IMR-90 (cell line): Measurements from ENCODE around the gene DENND1A. TPM values are rescaled to one million over a fixed set of nuclear protein-coding genes. Genes with fewer than 3 reads are reported as not detected.

ENCODE experiments used
- ATAC-seq: fragments of 200-7000 bp; cut with Tn5 transposase; 2 replicates; pipeline ENCODE4 v1.9.1; 2020; ENCODE audit warnings: low read depth, mild to moderate bottlenecking, moderate library complexity
- BruUV-seq: library from RNA; stranded (reverse); fragments of 400-500 nt; replicated peaks from 2 replicates; lab custom pipeline; 2021; lab: Mats Ljungman, UMichigan
- CTCF ChIA-PET: fragments of 300-600 bp; formaldehyde crosslinking; extraction: SDS; loops from one replicate; lab custom pipeline; 2021; ENCODE audit warnings: antibody characterized with exemption; lab: Yijun Ruan, JAX
- POLR2A ChIA-PET: fragments of 300-600 bp; sonication (Branson Sonifier 250); formaldehyde crosslinking; loops from one replicate; lab custom pipeline; 2022; ENCODE audit warnings: antibody characterized with exemption; ENCODE audit not compliant: unreplicated experiment; lab: Charles Lee
- DNase-seq: peaks from one replicate; pipeline ENCODE4 v3.0.0; 2013
- H2AFZ ChIP-seq: replicated peaks from 2 replicates; pipeline ENCODE3; 2013; ENCODE audit warnings: low read length, mild to moderate bottlenecking; ENCODE audit not compliant: poor library complexity
- H2AK5ac ChIP-seq: 2 replicates; pipeline ENCODE4 v1.6.1; 2013; ENCODE audit warnings: low read depth, low read length, inconsistent platforms
- H2AK9ac ChIP-seq: replicated peaks from 2 replicates; pipeline ENCODE3; 2013; ENCODE audit warnings: mild to moderate bottlenecking, low read depth, low read length, moderate library complexity; ENCODE audit not compliant: poor library complexity
- H2BK120ac ChIP-seq: 2 replicates; pipeline ENCODE4 v1.6.1; 2013; ENCODE audit warnings: low read depth, low read length, inconsistent platforms
- H2BK15ac ChIP-seq: 3 replicates; pipeline ENCODE4 v1.6.1; 2013; ENCODE audit warnings: low read depth, low read length, inconsistent platforms
- H2BK20ac ChIP-seq: 2 replicates; pipeline ENCODE4 v1.6.1; 2013; ENCODE audit warnings: low read depth, mild to moderate bottlenecking, inconsistent platforms, low read length, moderate library complexity
- H2BK5ac ChIP-seq: 2 replicates; pipeline ENCODE4 v1.6.1; 2013; ENCODE audit warnings: mild to moderate bottlenecking, low read depth, low read length, inconsistent platforms; ENCODE audit not compliant: poor library complexity, severe bottlenecking
- H3K14ac ChIP-seq: replicated peaks from 2 replicates; pipeline ENCODE4 v1.6.1; 2013; ENCODE audit warnings: low read depth, low read length, inconsistent platforms
- H3K18ac ChIP-seq: 2 replicates; pipeline ENCODE4 v1.6.1; 2013; ENCODE audit warnings: low read depth, low read length, control low read depth
- H3K23ac ChIP-seq: 2 replicates; pipeline ENCODE4 v1.6.1; 2013; ENCODE audit warnings: low read depth, low read length, inconsistent platforms
- H3K27ac ChIP-seq: 2 replicates; pipeline ENCODE4 v1.5.1; 2013; ENCODE audit warnings: mild to moderate bottlenecking, control low read depth, low read length; ENCODE audit not compliant: insufficient read depth
- H3K27me3 ChIP-seq: 2 replicates; pipeline ENCODE4 v1.6.1; 2013; ENCODE audit warnings: low read length; ENCODE audit not compliant: control insufficient read depth, insufficient read depth
- H3K36me3 ChIP-seq: 2 replicates; pipeline ENCODE4 v1.6.1; 2013; ENCODE audit warnings: low read length, mixed read lengths; ENCODE audit not compliant: control insufficient read depth, insufficient read depth
- H3K4ac ChIP-seq: 2 replicates; pipeline ENCODE4 v1.6.1; 2013; ENCODE audit warnings: low read depth, low read length, inconsistent platforms
- H3K4me1 ChIP-seq: 2 replicates; pipeline ENCODE4 v1.6.1; 2013; ENCODE audit warnings: low read length, mixed read lengths; ENCODE audit not compliant: control insufficient read depth, insufficient read depth
- H3K4me2 ChIP-seq: 2 replicates; pipeline ENCODE4 v1.6.1; 2013; ENCODE audit warnings: low read depth, mild to moderate bottlenecking, control low read depth, low read length, moderate library complexity
- H3K4me3 ChIP-seq: 2 replicates; pipeline ENCODE4 v1.5.1; 2013; ENCODE audit warnings: low read depth, mild to moderate bottlenecking, control low read depth, low read length, moderate library complexity; ENCODE audit not compliant: insufficient read depth
- H3K56ac ChIP-seq: 2 replicates; pipeline ENCODE4 v1.6.1; 2013; ENCODE audit warnings: low read length, inconsistent platforms; ENCODE audit not compliant: insufficient read depth; ENCODE audit errors: extremely low read depth
- H3K79me1 ChIP-seq, 2 experiments: 2 replicates each; pipeline ENCODE4 v1.6.1; 2013; ENCODE audit warnings: low read length in 2 of 2, inconsistent platforms in 1 of 2, low read depth in 1 of 2
- H3K9ac ChIP-seq: 2 replicates; pipeline ENCODE4 v1.6.1; 2013; ENCODE audit warnings: low read depth, low read length, control low read depth
- H3K9me1 ChIP-seq: 2 replicates; pipeline ENCODE4 v1.6.1; 2013; ENCODE audit warnings: low read length, inconsistent platforms; ENCODE audit not compliant: insufficient read depth
- H3K9me3 ChIP-seq: 2 replicates; pipeline ENCODE4 v1.6.1; 2013; ENCODE audit warnings: low read length; ENCODE audit not compliant: control insufficient read depth, insufficient read depth
- H4K20me1 ChIP-seq: 2 replicates; pipeline ENCODE4 v1.6.1; 2013; ENCODE audit warnings: low read length, inconsistent platforms; ENCODE audit not compliant: insufficient read depth
- H4K5ac ChIP-seq: 2 replicates; pipeline ENCODE4 v1.6.1; 2013; ENCODE audit warnings: mild to moderate bottlenecking, low read depth, low read length, control low read depth
- H4K8ac ChIP-seq, 2 experiments: 2 replicates each; pipeline ENCODE4 v1.6.1; 2013; ENCODE audit warnings: low read depth in 2 of 2, low read length in 2 of 2, control low read depth in 1 of 2, inconsistent platforms in 1 of 2
- H4K91ac ChIP-seq: 2 replicates; pipeline ENCODE4 v1.6.1; 2013; ENCODE audit warnings: low read depth, low read length, inconsistent platforms; ENCODE audit not compliant: insufficient read depth
- BHLHE40 ChIP-seq: fragments of 150-350 bp; IDR thresholded peaks from 2 replicates; pipeline ENCODE4 v1.6.1; 2016; ENCODE audit warnings: mild to moderate bottlenecking, low read depth, low read length
- CEBPB ChIP-seq: IDR thresholded peaks from 2 replicates; pipeline ENCODE4 v1.6.1; 2012; ENCODE audit warnings: low read depth, low read length, improper control_type of control experiment
- CHD1 ChIP-seq: IDR thresholded peaks from 2 replicates; pipeline ENCODE4 v1.6.1; 2012; ENCODE audit warnings: low read depth, low read length, improper control_type of control experiment
- FOS ChIP-seq: fragments of 150-350 bp; IDR thresholded peaks from 2 replicates; pipeline ENCODE4 v1.6.1; 2016; ENCODE audit warnings: low read depth, low read length
- MAFK ChIP-seq: IDR thresholded peaks from 2 replicates; pipeline ENCODE4 v1.6.1; 2012; ENCODE audit warnings: low read depth, low read length, improper control_type of control experiment
- MAZ ChIP-seq: IDR thresholded peaks from 2 replicates; pipeline ENCODE4 v1.6.1; 2012; ENCODE audit warnings: low read depth, mild to moderate bottlenecking, low read length, improper control_type of control experiment, moderate library complexity, borderline replicate concordance
- MXI1 ChIP-seq: IDR thresholded peaks from 2 replicates; pipeline ENCODE4 v1.6.1; 2012; ENCODE audit warnings: low read depth, mild to moderate bottlenecking, low read length, moderate library complexity, borderline replicate concordance
- NFE2L2 ChIP-seq: fragments of 150-350 bp; IDR thresholded peaks from 2 replicates; pipeline ENCODE4 v1.6.1; 2016; ENCODE audit warnings: low read depth, mild to moderate bottlenecking, low read length
- RCOR1 ChIP-seq: IDR thresholded peaks from 2 replicates; pipeline ENCODE4 v1.6.1; 2012; ENCODE audit warnings: mild to moderate bottlenecking, low read length, improper control_type of control experiment; ENCODE audit not compliant: insufficient replicate concordance
- WGBS, 2 experiments: methylation state at CpG; one replicate each; pipeline versions ENCODE4 v1.1.5 to v1.1.7; 2013; ENCODE audit warnings: missing lambda C conversion rate in 2 of 2; ENCODE audit not compliant: insufficient read length in 1 of 2; ENCODE audit errors: extremely low coverage in 2 of 2; 5-methylcytosine and 5-hydroxymethylcytosine counted together
- dilution Hi-C: fragments of 300-500 bp; cut with HindIII; formaldehyde crosslinking; loops from one replicate; pipeline ENCODE4 v1.14.3; 2018; ENCODE audit warnings: low sequenced_read_pairs; ENCODE audit not compliant: unreplicated experiment
- in situ Hi-C: fragments of 300-500 bp; cut with MboI; formaldehyde crosslinking; loops from 3 replicates; pipeline ENCODE4 v1.14.3; 2019; ENCODE audit warnings: low sequenced_read_pairs, inconsistent platforms, mixed read lengths
- intact Hi-C: fragments of 100-400 bp; cut with micrococcal nuclease; formaldehyde crosslinking; loops from 2 replicates; pipeline ENCODE4 v1.10.0; 2022
- polyA plus RNA-seq, 3 experiments: library from polyadenylated mRNA; depleted of rRNA; stranded (reverse); fragments of >200 nt; gene quantifications; 2 replicates each; pipeline ENCODE4 v1.2.3, GENCODE V29; 2012; ENCODE audit warnings: low replicate concordance in 1 of 3
- total RNA-seq: library from RNA; depleted of rRNA; stranded (reverse); fragments of >200 nt; gene quantifications from 2 replicates; pipeline ENCODE4 v1.2.3, GENCODE V29; 2012
- TF ChIP-seq, protein P1 (sequence below): fragments of 150-350 bp; IDR thresholded peaks from 2 replicates; pipeline ENCODE4 v1.6.1; 2017; ENCODE audit warnings: mild to moderate bottlenecking, antibody characterized with exemption, low read length, low read depth
- TF ChIP-seq, protein P2 (sequence below): conservative IDR thresholded peaks from 2 replicates; pipeline ENCODE4 v1.5.1; 2012; ENCODE audit warnings: mild to moderate bottlenecking, low read depth, low read length, improper control_type of control experiment
- TF ChIP-seq, protein P3 (sequence below): fragments of 150-350 bp; IDR thresholded peaks from 2 replicates; pipeline ENCODE4 v1.6.1; 2016; ENCODE audit warnings: low read depth, mild to moderate bottlenecking, low read length, moderate library complexity, borderline replicate concordance

The DENND1A gene
- total and polyA plus RNA-seq, 2 of the 4 experiments (the other 2 are of a cell fraction), result 21.4 to 27.6 TPM

DNA sequence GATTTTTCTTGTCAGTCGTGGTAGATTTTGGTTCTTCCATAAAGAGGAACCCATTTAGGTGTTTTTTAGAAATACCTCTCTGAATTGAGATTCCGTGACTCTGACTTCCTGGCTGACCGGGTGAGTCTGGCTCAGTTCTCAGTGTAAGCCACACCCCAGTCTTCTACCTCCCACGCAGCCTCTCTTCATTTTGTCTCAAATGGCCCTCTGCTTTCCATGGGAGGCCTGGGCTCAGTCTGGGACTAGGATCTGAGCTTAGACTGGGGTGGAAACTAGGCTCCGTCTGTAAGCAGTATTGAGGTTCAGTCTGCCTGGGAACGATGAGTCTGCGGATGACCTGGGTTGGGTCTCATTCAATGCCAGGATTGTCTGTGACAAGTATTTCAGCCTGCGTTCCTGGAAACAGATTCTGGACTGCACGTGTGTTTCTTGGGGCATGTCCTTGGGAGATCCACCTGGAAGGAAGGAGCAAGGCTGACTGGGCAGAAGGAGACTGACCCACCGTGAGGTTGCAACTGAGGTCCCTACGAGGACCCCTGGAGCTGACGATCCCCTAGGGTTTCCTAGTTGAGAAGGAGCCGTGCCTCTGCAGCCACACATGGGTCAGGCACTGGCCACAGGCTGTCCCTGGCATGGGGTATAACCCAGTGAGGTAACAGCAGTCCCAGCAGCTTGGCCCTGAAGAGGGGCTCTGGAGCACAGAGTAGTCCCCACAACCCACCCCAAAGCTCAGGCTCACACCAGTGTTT, 586.3 kb downstream of the DENND1A start (continued):
- TF ChIP-seq, protein P1, sequence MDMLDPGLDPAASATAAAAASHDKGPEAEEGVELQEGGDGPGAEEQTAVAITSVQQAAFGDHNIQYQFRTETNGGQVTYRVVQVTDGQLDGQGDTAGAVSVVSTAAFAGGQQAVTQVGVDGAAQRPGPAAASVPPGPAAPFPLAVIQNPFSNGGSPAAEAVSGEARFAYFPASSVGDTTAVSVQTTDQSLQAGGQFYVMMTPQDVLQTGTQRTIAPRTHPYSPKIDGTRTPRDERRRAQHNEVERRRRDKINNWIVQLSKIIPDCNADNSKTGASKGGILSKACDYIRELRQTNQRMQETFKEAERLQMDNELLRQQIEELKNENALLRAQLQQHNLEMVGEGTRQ, result no peak

DNA sequence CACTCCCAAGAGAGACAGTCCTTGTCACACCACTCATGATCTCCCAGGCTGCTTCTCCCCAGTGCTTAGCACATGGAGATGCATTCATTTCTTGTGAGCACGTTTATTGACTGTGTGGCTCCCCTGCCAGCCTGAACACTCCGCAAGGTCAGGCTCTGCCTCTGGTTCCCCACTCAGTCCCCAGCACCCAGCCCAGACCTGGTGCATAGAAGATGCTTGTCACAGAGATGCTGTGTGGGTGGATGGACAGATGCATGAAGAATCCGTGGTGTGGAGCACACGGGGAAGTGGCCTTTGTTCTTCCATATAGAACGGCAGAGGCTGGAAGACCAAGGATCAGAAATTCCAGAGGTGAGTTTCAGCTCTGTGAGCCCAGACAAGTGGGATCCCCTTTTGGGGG, 587.7 kb downstream of the DENND1A start:
- Histone ChIP-seq H3K23ac (no peak overlapping the region), H2AK5ac (no peak overlapping the region), H2AK9ac (no peak overlapping the region), H3K9ac (no peak overlapping the region), H3K9me3 (no peaks in the 10 kb centered on the region), H2BK20ac (no peak overlapping the region), H3K27ac (no peak overlapping the region), H3K56ac (no peak overlapping the region), H3K4ac (no peak overlapping the region), H4K91ac (no peak overlapping the region), H2AFZ (no peak overlapping the region), H3K4me1 (no peaks in the 10 kb centered on the region), H2BK120ac (no peak overlapping the region), H2BK15ac (no peak overlapping the region), H4K5ac (no peak overlapping the region), H3K4me3 (no peak overlapping the region), H3K79me1 (no peaks in the 10 kb centered on the region), H4K8ac (no peak overlapping the region), H3K9me1 (peaks cover 4% of the 10 kb centered on the region), H4K20me1 (peaks cover 3% of the 10 kb centered on the region; the same call in 1 of the 2 replicates), H3K4me2 (no peak overlapping the region), H3K14ac (no peak overlapping the region), H2BK5ac (no peak overlapping the region), H3K36me3 (no peaks in the 10 kb centered on the region), H3K18ac (no peak overlapping the region), H3K27me3 (peaks cover 5% of the 10 kb centered on the region)
- POLR2A ChIA-PET, result no interaction called here
- dilution Hi-C loops, result no loop called here
- no TSS peak for BruUV-seq
- CTCF ChIA-PET, result no interaction called here
- WGBS, 2 experiments, result 80% methylated on average over 1 of the region's 5 CpGs; no CpG with 5 or more reads in 1 of the 2 experiments
- ATAC-seq (no peak), DNase-seq (no peak)
- in situ Hi-C loops, result loop anchor here (25.0 kb wide), 1 partner anchor 505 kb away; the partner anchor contains the start of gene PDCL
- intact Hi-C loops, result no loop called here
- TF ChIP-seq CHD1 (no peak), CEBPB (no peak), MAZ (no peak), FOS (no peak), NFE2L2 (no peak), MXI1 (no peak), RCOR1 (no peak), MAFK (no peak), BHLHE40 (no peak)
- TF ChIP-seq, protein P2, sequence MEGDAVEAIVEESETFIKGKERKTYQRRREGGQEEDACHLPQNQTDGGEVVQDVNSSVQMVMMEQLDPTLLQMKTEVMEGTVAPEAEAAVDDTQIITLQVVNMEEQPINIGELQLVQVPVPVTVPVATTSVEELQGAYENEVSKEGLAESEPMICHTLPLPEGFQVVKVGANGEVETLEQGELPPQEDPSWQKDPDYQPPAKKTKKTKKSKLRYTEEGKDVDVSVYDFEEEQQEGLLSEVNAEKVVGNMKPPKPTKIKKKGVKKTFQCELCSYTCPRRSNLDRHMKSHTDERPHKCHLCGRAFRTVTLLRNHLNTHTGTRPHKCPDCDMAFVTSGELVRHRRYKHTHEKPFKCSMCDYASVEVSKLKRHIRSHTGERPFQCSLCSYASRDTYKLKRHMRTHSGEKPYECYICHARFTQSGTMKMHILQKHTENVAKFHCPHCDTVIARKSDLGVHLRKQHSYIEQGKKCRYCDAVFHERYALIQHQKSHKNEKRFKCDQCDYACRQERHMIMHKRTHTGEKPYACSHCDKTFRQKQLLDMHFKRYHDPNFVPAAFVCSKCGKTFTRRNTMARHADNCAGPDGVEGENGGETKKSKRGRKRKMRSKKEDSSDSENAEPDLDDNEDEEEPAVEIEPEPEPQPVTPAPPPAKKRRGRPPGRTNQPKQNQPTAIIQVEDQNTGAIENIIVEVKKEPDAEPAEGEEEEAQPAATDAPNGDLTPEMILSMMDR, result no peak
- TF ChIP-seq, protein P3, sequence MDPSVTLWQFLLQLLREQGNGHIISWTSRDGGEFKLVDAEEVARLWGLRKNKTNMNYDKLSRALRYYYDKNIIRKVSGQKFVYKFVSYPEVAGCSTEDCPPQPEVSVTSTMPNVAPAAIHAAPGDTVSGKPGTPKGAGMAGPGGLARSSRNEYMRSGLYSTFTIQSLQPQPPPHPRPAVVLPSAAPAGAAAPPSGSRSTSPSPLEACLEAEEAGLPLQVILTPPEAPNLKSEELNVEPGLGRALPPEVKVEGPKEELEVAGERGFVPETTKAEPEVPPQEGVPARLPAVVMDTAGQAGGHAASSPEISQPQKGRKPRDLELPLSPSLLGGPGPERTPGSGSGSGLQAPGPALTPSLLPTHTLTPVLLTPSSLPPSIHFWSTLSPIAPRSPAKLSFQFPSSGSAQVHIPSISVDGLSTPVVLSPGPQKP, result no peak
